HG03103 (cell line): ENCODE measurements around the gene ACSM2B.
"Not testable (repeated sequence)": the region's sequence is repeated elsewhere in the genome, so short reads cannot be mapped to it uniquely, and the experiment has no call there.

ENCODE experiments used
- ATAC-seq: cut with Tn5 transposase; IDR thresholded peaks from one replicate; pipeline ENCODE4 v1.9.1; 2021; ENCODE audit warnings: low read depth; ENCODE audit not compliant: unreplicated experiment

The ACSM2B gene, protein sequence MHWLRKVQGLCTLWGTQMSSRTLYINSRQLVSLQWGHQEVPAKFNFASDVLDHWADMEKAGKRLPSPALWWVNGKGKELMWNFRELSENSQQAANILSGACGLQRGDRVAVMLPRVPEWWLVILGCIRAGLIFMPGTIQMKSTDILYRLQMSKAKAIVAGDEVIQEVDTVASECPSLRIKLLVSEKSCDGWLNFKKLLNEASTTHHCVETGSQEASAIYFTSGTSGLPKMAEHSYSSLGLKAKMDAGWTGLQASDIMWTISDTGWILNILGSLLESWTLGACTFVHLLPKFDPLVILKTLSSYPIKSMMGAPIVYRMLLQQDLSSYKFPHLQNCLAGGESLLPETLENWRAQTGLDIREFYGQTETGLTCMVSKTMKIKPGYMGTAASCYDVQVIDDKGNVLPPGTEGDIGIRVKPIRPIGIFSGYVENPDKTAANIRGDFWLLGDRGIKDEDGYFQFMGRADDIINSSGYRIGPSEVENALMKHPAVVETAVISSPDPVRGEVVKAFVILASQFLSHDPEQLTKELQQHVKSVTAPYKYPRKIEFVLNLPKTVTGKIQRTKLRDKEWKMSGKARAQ

GRCh38 chr16:20576145-20576544 is at the start of gene ACSM2B:
Gene ACSM2B (minus strand): TSS chr16:20576367. CDS start chr16:20564845, 11,522 bp downstream.
- ATAC-seq: not testable (repeated sequence)

DNA sequence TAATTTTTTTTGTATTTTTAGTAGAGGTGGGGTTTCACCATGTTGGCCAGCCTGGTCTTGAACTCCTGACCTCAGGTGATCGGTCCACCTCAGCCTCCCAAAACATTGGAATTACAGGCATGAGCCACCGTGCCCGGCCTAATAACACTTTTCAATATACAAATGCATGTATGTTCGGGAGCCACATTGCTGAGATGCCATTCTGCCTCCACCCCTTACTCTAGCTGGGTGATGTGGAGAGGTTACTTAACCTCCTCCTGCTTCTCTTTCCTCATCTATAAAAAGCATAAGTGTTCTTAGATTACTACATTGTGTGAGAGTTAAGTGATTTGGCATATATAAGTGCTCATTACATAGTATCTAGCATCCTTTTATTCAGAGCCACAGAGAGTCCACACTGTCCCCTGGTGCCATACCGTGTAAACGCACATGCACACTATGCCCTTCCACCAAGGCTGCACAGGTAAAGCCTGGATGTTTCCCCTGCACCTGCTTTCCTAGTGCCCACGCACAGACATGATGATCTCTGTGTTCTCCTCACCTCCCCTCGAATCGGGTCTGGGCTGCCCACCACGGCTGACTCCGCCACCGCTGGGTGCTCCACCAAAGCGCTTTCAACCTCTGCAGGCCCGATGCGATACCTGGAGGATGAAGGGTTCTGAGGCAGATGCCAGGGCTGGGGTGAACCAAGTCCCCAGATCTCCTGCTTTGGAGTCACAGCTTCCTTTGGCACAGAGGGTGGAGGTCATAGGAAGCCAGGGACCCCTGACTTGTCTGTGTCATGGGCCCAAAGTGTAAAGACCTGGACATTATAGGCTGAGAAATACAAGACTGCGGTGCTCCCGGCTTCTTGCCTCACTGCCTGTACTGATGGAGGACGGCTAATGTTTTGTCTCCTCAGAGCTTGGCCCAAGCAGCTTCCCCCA is 49.0 kb upstream of the ACSM2B start:
- ATAC-seq: no peak

DNA sequence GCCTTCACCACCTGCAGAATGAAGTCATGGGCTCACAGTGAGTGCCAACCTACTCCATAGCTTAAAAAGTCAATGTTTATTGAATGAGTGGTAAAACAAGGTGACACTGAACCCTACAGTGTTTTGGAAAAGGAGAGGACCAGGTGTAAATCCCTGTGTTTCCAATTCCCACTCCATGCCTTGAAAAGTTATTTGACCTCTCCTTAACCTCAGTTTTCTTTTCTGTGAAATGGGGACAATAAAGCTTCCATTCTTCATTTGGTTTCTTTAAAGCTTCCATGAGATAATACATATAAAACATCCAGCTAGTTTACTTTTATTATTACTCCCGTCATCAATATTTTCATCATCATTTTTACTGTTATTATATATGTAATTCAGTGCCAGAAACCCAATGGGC is 48.0 kb upstream of the ACSM2B start:
- ATAC-seq: no peak

DNA sequence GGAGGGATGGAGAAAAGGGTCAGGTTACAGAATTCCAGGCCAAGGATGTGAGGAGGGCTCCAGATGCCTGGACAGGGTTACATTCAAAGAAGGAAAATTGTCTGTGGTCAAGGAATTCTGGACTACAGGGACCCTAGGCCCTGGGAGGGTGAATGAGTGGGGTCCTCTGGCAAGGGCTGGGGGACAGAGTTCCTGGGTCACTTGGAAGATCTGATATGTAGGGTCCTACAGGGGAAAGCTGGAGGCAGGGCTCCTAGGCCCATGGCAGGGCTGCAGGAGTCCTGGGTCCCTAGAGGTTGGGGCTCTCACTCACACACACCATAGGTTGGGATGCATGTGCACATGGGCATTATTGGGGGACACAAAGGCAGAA is 46.3 kb upstream of the ACSM2B start:
- ATAC-seq: no peak

DNA sequence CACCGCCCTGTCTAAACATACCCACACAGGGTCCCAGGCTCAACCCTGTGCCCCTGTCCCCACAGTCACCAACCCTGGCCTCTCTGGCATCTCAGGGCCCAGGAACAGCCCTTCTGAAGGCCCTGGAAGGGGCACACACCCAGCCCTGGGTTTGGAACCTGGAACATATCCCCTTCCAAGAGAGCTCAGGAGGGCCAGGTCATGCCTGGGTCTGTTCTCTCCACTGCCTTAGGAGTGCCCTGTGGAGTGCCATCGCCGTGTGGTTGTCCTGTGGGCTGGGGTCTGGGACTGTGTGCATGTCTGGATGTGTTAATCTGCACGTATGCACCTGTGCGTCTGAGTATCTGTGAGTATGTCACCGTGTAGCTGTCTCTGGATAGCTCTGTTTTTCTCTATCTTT is 45.2 kb upstream of the ACSM2B start:
- no peak for ATAC-seq

DNA sequence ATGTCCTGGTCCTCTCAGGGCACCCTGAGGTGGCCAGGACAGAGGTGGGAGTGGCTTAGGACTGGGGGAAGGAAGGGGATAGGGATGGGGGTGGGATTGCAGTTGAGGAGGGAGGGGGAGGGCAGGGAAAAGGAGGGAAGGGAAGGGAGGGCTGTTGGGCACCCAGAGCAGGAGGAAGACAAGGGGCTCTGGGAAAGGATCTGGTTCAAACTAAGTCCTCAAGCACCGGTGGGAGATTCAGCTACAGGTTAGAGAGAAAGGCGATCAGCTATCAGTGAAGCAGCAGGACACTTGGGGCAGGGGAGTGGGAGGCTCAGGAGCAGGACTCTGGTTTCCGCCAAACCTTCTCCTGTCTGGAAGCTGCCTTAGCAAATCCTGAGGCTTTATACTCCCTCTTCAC is 44.6 kb upstream of the ACSM2B start:
- no peak for ATAC-seq

- no peak for ATAC-seq
Measured at GRCh38 chr16:20620003-20620402, 43.8 kb upstream of the ACSM2B start.

DNA sequence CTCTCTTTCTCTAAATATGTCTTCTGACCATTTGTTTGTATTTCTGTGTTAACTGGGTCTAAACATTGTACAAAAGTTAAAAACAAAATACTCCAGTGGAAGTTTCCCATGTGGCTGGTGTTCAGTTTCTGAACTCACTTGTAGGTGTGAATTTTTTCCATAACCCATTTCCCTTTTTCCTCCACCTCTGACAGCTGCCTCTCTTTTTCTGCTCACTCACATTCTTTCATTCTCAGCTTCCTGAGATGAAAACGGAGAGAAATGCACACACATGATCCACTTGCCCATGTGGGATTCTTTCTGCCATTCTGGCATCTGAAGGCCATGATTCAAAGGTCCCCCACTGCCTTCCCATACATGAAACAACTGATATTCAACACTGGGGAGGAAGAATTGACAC is 41.1 kb upstream of the ACSM2B start:
- no peak for ATAC-seq

- no peak for ATAC-seq
Measured at GRCh38 chr16:20614186-20615141, 38.3 kb upstream of the ACSM2B start.

GRCh38 chr16:20613481-20614185 is 37.5 kb upstream of the ACSM2B start:
- ATAC-seq: no peak

DNA sequence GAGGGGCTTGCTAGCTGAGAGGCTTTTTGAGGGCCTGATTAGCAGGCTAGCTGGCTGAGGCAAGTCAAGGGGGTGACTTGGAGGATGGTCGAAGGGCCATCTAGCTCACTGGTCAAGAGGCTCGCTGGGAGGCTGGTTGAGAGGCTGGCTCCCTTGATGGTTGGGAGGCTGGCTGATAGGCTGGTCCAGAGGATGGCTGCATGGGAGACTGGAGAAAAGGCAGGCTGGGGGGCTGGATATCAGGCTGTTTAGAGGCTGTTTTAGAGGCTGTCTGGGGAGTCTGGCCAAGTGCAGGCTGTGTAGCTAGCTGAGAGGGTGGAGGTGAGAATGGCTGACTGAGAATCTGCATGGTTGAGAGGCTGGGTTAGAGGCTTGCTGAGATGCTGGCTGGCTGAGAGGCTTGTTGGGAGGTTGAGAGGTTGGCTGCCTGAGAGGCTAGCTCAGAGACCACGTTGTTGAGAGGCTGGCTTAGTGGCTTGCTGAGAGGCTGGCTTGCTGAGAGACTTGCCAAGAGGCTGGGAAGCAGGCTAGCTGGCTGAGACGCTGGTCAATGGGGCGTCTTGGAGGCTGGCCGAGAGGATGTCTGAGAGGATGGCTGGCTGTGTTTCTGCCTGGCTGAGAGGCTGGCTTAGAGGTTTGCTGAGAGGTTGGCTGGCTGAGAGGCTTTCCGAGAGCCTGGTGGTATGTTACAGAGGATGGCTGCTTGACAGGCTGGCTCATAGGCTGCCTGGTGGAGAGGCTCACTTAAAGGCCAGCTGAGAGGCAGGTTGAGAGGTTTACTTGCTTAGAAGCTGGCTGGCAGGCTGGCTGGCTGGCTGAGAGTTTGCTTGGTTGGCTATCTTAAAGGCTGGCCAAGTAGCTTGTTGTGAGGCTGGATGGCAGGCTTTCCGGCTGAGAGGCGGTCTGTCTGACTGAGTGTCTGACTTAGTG is 36.6 kb upstream of the ACSM2B start:
- no peak for ATAC-seq

DNA sequence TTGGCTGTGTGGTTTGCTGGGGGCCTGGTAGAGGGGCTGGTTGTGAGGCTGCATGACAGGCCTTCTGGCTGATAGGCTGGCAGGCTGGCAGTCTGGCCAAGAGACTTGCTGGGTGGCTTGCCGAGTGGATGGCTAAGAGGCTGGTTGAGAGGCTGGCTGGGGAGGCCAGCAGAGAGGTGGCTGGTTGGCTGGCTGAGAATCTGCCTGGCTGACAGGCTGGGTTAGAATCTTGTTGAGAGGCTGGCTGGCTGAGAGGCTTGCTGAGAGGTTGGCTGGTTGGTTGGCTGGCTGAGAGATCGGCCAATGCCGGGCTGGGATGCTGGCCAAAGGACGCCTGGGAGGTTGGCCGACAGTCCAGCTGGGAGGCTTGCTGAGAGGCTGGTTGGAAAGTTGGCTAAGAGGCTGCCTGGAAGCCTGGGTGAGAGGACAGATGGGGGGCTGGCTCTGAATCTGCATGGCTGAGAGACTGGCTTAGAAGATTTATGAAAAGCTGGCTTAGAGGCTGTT is 35.9 kb upstream of the ACSM2B start:
- ATAC-seq: no peak

- no peak for ATAC-seq
Measured at GRCh38 chr16:20611350-20611902, 35.3 kb upstream of the ACSM2B start.

DNA sequence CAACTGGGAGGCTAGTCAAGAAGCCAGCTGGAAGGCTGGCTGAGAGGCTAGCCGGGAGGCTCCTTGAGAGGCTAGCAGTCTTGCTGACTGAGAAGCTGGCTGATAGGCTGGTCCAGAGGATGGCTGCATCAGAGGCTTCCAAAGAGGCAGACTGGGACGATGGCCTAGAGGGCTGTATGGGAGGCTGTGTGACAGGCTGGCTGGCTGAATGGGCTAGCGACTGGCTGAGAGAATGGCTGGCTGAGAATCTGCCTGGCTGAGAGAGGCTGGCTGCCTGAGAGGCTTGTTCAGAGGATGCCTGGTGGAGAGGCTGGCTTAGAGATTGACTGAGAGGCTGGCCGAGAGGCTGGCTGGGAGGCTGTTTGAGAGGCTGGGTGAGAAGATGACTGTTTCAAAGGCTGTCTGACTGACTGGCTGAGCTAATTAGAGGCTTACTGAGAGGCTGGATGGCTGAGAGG is 34.8 kb upstream of the ACSM2B start:
- ATAC-seq: no peak

- ATAC-seq: no peak
Measured at GRCh38 chr16:20610211-20610891, 34.2 kb upstream of the ACSM2B start.

DNA sequence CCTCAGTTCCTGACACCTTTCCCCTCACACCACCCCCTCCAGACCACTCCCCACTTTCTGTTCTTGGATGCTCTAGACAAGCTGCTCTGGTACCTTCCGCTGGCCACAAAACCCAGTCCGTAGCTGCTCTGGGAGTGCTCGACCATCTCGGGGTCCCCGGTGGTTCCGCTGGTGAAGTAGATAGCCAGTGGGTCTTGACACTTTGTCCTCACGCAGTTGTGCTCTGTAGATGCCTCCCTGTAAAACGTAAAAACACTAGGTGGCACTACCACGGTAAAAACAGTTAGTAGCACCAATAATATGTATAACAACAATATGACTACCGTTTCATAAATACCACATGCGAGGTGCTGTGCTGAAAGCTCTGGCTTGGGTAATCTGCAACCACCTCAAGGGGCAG is 26.0 kb upstream of the ACSM2B start:
- ATAC-seq: not testable (repeated sequence)

- ATAC-seq: not testable (repeated sequence)
Measured at GRCh38 chr16:20599475-20599874, 23.3 kb upstream of the ACSM2B start.
